NCI-H1105 treated with DMSO at 0.1 percent for 48 hours (cell line): ENCODE measurements around the gene COL7A1.
"Not testable (repeated sequence)": the region's sequence is repeated elsewhere in the genome, so short reads cannot be mapped to it uniquely, and the experiment has no call there.

Experiments used
- DNase-seq: peaks from one replicate; lab custom pipeline; 2025; lab: John Stamatoyannopoulos, UW

The COL7A1 gene

DNA sequence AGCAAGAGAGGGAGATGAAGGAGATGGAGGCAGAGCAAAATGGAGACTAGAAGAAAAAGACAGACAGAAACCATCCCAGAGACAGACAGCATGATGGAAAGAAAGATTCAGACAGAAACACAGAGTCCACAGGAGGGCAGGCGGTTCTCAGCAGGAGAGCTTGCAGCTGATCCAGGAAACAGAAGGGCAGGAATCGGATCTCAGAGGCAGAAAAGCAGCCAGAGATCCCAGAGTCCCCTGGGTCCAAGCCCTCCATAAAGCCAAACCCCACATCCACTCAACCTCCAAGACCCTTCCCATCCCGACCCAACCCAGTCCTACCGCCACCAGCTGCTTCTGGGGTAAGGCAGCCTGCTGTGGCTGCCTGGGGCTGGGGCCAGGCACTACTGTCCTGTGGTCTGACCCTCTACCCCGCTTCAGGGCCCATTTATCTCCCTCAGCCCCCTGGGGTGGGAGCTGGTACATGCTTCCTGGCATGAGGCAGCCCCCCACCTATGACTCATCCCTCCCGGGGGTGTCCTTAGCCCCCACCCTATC lies 31.7 kb downstream of the COL7A1 start, which contains the start of gene UCN2:
Gene UCN2 (minus strand): TSS at position 400 of the 537 bp plus-strand sequence. CDS start 657 bp downstream, outside the sequence.
- DNase-seq: no peak

GRCh38 chr3:48562367-48563095 lies 32.6 kb downstream of the COL7A1 start:
- no peak for DNase-seq

DNA sequence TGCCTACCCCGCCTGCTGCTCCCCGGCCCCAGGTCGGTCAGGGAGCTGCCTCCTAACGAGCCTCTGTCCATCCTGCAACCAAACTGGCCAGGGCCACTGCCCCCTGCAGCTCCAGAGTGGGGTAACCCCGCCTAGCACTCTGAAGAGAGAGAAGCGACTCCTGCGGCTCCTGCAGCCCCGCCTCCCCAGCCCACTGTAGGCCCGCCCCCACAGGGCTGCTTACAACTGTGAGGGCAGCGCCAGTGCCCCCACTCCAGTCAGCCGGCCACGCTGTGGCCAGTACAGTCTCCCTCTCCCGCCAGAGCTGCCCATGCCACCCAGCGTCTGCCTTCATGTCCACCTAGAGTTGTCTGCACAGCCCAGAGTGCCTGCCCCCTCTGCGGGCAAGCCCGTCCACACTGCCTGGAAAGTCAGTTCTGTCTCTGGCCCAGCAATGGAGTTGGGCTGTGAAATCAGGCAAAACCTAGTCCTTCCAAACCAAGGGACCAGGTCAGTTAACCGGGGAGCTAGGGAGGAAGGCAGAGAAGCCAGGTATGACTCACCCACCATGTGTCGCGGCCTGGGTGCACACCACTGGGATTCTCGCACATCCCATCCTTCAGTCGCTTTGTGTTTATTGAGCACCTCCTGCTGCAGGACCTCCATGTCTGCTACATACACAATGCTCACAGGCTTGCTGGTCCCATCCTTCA lies 33.9 kb downstream of the COL7A1 start:
- DNase-seq: no peak

DNA sequence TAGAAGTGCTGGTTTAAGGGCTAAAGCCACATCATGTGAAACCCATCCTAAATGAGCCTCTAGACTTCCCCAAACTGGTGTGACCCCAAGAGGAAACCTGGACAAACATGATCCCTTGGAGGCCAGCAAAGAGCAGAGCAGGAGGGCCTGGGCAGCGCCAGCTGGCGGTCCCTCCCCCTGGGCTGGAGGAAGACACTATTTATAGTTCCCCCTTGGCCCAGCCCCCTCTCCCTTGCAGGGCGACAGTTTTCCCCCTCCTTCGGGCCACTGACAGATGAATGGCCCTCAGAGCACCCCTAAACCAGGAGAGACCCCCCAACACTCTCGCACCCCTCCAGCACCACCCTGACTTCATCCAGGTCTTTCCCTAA lies 34.5 kb downstream of the COL7A1 start:
- no peak for DNase-seq

- DNase-seq: no peak
Measured at GRCh38 chr3:48558493-48559134, 36.5 kb downstream of the COL7A1 start.

- peak; percentile 95 for DNase-seq
Measured at GRCh38 chr3:48556796-48557626, 38.1 kb downstream of the COL7A1 start, which contains the start of gene PFKFB4. Gene PFKFB4 (minus strand): TSS chr3:48556803. CDS start chr3:48556777, 26 bp downstream.

DNA sequence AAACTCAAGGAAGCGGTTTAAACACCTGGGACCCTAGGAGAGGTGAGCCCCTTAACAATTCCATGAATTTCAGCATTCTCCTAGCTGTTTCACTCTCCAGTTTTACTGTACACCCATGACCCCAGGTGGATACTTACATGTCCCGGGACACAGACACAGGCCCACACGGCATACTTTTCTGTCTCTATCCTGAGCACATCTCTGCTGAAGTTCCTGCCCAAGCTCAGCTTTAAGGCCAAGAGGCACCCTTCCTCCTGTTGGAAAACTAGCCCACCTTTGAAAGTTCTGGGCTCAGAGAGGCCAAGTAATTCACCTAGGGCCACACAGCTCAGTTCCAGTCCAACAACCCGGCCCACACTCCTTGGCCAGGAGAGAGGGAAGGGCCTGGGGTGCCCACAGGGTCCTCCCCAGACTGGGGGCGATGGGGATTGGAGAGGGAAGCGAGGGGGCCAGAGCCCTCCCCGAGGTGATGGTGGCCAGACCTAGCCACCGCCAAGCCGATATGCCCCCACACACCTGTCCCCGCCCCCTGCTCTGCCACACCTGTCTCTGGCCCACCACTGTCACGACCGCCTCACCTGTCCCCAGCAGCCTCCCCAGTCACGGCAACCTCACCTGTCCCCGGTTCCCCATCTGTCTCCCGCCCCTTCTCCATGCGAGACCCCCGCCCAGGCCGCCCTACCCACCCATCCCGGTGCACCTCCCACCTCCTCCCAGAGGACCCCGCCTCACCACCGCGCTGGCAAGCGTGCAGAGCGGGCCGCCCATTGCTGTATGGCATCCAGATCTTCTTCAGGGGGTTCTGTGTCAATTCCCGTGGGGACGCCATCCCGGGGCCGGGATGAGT lies 39.0 kb downstream of the COL7A1 start:
- no peak for DNase-seq

GRCh38 chr3:48555231-48555948 lies 39.7 kb downstream of the COL7A1 start:
- no peak for DNase-seq

DNA sequence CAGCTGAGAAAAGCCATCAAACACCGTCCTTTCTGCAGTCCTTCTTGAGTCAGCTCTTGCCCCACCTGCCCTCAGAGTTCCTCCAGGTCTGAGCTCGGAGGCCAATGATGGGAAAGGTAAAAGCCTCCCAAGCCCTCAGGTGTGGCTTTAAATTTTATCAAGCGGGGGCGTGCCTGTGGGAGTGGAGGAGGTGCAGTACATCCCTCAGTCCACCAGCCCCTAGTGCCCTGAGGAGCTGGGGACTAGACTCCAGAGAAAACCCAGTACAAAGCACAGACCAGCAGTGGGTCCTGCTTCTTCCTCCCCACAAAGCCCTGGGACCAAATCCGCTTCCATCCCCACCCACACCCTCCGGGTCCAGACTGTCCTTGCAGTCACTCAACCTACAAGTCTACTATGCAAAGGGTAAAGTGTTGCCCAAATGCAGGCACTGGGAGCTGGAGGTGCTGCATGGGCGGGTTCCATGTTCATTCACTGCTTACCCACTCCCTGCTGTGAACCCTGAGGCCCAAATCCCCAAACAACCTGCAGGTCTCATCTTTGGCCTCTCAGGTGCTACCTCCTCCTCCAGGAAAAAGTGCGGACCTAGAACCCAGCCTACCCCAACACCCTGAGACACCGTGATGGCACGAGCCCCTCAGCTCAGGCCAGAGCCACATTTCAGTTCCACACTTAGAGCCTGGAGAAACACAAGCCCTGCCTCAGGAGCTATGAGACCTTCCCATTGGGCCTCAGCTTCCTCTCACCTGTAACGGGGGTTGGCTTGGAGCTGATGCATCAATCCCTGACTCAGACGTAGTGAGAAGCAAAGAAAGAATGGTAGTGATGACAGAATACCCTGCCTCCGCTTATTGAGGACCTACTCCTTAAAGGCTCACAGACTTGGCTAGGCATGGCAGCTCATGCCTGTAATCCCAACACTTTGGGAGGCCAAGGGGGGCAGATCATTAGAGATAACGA lies 41.0 kb downstream of the COL7A1 start:
- no peak for DNase-seq

DNA sequence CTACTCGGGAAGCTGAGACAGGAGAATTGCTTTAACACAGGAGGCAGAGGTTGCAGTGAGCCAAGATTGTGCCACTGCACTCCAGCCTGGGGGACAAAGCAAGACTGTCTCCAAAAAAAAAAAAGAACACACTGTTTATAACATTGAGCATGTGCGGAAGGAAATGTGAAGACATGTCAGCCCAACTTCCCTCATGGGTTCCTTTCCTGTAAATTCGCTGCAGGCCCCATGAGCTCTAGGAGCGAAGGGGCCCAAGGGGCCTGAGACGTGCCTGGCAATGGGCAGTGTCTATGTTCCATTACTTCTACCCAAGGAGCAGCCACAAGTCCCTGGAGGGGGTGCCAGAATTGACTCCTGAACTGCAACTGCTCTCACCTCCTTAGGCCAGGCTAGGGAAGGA lies 41.8 kb downstream of the COL7A1 start:
- DNase-seq: no peak

DNA sequence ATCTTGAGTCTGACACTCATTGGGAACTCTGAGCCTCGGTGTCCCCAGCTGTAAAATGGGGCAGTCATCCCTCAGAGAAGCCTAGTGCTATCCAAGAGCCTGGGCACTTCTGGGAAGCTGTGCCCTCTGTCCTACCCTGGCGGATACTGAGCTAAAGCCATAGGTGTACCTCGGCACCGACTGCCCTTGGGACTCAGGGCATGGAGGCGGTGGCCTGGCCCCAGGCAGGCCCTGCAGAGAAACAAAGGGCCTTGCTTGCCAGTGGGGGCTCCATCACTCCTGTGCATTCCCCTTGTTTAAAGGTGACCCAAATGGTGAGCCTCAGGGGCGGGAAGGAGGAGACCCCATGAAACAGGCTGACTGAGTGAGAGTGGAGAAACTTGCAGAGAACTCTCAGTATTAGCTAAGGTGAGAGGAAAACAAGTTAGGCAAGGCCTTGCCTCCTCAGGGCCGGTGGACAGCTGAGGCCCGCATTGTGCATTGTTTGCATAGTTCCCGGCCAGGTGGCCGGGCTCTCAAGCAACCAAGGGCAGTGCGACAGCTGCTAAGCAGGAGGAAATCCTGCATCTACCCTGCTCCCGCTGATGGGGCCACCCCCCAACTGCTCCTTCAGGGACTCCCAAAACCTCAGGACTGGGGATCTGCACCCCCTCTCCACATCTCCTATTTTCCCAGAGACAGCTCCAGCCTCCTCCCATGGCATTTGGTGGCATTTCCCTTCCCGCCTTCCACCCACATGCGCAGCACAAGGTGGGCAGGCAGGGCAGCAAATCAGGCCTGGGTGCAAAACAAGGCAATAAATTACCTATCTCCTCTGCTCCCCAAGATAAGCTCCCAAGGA lies 42.8 kb downstream of the COL7A1 start:
- DNase-seq: no peak

DNA sequence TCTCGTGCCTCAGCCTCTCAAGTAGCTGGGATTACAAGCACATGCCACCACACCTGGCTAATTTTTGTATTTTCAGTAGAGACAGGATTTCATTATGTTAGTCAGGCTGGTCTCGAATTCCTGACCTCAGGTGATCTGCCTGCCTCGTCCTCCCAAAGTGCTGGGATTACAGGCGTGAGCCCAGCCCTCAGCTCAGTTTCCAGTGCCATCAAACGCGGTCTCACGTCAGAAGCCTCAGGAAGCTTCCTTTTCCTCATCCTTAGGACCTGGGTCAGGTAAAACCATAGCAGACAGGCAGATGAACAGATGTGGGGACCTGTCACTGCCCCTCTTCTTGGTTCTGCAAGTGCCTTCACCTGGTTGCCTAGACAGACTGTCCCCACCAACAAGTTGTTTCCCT lies 43.5 kb downstream of the COL7A1 start:
- not testable (repeated sequence) for DNase-seq

GRCh38 chr3:48548729-48549705 lies 46.1 kb downstream of the COL7A1 start:
- peak; percentile 48 for DNase-seq

DNA sequence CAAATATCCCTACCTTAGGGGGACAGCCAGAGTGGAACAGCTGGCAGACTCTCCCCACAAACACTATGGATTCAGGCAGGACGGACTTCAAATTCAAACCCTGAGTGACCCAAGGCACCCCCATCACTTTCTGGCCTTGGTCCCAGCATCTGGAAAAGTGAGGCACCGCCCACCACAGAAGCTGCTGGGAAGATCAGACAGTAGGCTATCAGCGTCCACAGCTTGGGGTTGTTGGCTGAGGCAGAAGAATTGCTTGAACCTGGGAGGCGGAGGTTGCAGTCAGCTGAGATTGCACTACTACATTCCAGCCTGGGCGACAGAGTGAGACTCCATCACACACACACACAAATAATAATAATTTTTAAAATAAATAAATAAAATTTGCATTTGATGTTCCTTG lies 47.0 kb downstream of the COL7A1 start:
- no peak for DNase-seq

- DNase-seq: no peak
Measured at GRCh38 chr3:48546203-48546829, 48.8 kb downstream of the COL7A1 start.

- DNase-seq: no peak
Measured at GRCh38 chr3:48544141-48544540, 51.0 kb downstream of the COL7A1 start.
